VCaP (cell line): ENCODE results near the gene VWA5B1.

Experiments used
- H3K27ac ChIP-seq: fragments of 450-650 bp; 2 replicates; pipeline ENCODE4 v1.5.1; 2017
- TF ChIP-seq, protein P1 (sequence below): fragments of 450-650 bp; conservative IDR thresholded peaks from 2 replicates; pipeline ENCODE4 v1.5.1; 2017; ENCODE audit warnings: mild to moderate bottlenecking, moderate library complexity

Gene VWA5B1

DNA sequence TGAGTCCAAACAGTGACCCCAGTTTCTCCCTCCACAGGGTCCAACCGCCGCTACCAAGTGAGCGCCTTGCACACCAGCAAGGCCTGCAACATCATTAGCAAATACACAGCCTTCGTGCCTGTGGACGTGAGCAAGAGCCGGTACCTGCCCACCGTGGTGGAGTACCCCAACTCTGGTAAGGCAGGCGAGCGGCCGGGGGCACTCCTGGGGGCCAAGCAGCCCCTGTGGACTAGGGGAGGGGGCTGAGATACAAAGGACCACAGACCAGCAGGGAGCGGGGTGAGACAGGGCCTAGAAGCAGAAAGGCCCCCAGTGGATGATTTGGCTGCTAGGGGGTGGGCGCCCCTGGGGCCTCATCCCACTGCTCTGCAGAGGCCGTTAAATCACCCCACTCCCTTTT is 54.7 kb downstream of the VWA5B1 start:
- no peak overlapping the region for H3K27ac ChIP-seq
- TF ChIP-seq, protein P1, sequence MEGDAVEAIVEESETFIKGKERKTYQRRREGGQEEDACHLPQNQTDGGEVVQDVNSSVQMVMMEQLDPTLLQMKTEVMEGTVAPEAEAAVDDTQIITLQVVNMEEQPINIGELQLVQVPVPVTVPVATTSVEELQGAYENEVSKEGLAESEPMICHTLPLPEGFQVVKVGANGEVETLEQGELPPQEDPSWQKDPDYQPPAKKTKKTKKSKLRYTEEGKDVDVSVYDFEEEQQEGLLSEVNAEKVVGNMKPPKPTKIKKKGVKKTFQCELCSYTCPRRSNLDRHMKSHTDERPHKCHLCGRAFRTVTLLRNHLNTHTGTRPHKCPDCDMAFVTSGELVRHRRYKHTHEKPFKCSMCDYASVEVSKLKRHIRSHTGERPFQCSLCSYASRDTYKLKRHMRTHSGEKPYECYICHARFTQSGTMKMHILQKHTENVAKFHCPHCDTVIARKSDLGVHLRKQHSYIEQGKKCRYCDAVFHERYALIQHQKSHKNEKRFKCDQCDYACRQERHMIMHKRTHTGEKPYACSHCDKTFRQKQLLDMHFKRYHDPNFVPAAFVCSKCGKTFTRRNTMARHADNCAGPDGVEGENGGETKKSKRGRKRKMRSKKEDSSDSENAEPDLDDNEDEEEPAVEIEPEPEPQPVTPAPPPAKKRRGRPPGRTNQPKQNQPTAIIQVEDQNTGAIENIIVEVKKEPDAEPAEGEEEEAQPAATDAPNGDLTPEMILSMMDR, result no peak

DNA sequence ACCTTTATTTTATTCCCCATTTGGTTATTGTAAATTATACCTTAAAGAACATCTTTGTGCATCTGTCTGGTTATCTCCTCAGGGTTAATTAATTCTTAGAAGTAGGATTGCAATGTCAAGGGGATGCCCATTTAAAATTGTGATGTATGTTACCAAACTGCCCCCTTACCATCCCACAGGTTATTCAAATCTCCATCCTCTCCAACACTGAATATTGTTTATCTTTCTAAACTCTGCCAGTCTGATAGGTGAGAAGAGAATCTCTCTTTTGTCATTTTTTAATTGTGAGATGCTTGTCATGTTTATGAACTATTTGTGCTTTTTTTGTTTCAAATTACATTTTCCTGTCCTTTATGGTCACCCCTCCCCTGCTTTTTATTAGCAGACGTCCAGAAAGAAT is 55.8 kb downstream of the VWA5B1 start:
- TF ChIP-seq, protein P1, result no peak
- no peak overlapping the region for H3K27ac ChIP-seq

DNA sequence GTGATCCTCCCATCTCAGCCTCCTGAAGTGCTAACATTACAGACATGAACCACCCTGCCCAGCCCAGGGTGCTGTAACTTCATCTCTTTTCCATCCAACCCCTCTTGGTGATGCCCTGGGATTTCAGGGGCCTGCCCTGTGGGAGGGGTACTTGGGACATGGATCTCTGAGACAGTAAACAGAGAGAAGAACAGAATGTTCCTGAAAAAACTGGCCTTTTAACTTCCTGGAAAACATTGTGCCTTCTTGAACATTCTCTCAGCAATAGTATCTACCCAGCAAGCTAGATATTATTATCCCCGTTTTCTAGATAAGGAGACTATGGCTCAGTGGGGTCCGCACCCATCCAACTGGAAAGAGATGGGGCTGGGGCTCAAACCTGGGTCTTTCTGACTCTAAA is 57.0 kb downstream of the VWA5B1 start:
- no peak overlapping the region for H3K27ac ChIP-seq
- TF ChIP-seq, protein P1, result no peak

DNA sequence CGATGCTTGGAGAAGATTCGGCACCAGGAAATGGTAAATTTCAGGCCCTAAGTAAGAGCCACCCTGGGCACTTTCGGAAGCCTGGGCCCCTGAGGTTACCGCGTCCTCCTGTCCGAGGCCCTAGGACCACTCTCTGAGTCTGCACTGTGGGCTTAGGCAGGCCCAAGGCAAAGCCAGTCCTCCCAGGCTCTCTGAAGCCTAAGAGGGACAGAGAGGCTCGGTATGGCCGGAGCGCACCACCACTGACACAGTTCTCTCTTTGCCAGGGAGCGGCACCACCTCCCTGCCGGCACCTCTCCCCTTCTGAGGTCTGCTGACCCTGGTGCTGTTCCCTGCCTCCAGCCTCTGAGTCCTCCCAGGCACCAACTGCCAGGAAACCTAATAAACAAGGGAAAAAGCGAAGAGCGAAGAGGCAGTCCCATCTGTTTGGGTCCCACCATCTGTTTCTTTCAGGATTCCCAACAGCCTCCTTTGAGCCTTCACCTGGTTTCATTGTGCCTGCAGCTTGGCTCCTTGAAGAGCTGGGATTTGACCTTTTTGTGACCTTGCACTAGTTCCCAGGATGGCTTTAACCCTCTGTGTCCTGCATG is 57.7 kb downstream of the VWA5B1 start:
- no peak overlapping the region for H3K27ac ChIP-seq
- TF ChIP-seq, protein P1, result no peak

DNA sequence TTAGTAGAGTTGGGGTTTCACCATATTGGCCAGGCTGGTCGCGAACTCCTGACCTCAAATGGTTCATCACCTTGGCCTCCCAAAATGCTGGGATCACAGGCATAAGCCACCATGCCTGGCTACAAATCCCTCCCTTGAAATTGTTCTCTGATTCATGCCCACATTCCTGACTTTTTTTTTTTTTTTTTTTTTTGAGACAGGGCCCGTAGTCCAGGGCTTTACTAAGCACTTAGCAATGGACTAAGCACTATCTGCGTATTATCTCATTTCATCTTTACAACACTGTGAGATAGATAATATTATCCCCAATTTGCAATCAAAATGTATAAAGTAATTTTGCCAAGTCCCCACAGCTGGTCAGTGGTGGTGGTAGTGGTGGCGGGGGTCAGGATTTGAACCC is 58.9 kb downstream of the VWA5B1 start:
- TF ChIP-seq, protein P1, result no peak
- no peak overlapping the region for H3K27ac ChIP-seq

DNA sequence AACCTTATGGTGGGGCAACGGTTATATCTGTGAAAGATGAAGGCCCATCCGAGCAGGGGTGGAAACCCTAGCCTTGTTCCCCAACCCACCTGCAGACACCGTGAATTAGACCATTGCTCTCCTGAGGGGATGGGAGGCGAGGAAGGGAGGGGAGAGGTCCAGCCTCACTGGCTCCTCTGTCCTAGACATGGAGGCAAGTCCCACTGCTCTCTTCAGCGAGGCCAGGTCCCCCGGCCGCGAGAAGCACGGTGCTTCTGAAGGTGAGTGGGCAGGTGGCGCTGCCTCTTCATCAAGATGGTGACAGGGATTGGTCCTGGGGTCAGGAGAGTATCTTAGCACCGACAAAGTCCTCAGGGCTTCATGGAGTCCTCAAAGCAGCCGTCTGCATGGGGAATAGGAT is 59.3 kb downstream of the VWA5B1 start:
- H3K27ac ChIP-seq, result no peak overlapping the region
- TF ChIP-seq, protein P1, result no peak

DNA sequence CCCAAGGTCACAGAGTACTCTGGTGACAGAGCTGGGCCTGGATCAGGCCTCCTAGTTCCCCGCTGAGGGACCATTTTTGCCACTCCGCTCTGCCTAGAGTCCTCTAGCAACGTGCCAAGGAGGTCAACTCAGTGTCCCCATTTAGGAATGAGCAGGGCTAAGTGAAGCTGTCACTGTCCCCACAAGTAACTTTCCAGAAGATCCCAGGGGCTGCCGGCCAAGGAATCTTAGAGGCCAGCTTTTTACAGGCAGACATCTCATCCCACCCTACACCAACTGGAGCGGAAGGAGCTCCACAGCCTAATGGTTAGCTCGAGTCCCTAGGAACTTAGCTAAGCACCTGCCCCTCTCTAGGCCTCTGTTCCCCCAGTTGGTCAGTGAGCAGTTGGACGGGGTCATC is 59.7 kb downstream of the VWA5B1 start:
- no peak overlapping the region for H3K27ac ChIP-seq
- TF ChIP-seq, protein P1, result no peak
